Measurements from ENCODE around the gene ECSIT.

Gene ECSIT

GRCh38 chr19:11550265-11550664 is 21.3 kb upstream of the ECSIT start:
- DNase-seq (ENCODE audit: low read depth, low spot score) = no peak

GRCh38 chr19:11549386-11549953 is 20.5 kb upstream of the ECSIT start:
- DNase-seq (ENCODE audit: low read depth, low spot score) = no peak

GRCh38 chr19:11547929-11548700 is 19.2 kb upstream of the ECSIT start:
- DNase-seq (ENCODE audit: low read depth, low spot score) = no peak

GRCh38 chr19:11541238-11541637 is 12.3 kb upstream of the ECSIT start:
- DNase-seq (ENCODE audit: low read depth, low spot score) = no peak

GRCh38 chr19:11540645-11541044 is 11.7 kb upstream of the ECSIT start:
- DNase-seq (ENCODE audit: low read depth, low spot score) = no peak

GRCh38 chr19:11539495-11540365 is 10.8 kb upstream of the ECSIT start:
- DNase-seq (ENCODE audit: low read depth, low spot score) = no peak

GRCh38 chr19:11538232-11539036 is 9.5 kb upstream of the ECSIT start, which contains the start of gene CNN1:
TSS of gene CNN1 (plus strand) at chr19:11538851. CDS start at chr19:11538928, 77 bp downstream.
- DNase-seq (ENCODE audit: low read depth, low spot score) = no peak

- DNase-seq (ENCODE audit: low read depth, low spot score) = no peak
These were observed 7.1 kb upstream of the ECSIT start for GRCh38 chr19:11535792-11536595.

- no peak for DNase-seq (ENCODE audit: low read depth, low spot score)
These were observed 6.0 kb upstream of the ECSIT start for GRCh38 chr19:11534948-11535347.

- DNase-seq (ENCODE audit: low read depth, low spot score) = no peak
These were observed 5.6 kb upstream of the ECSIT start for GRCh38 chr19:11534538-11534937.

- DNase-seq (ENCODE audit: low read depth, low spot score) = peak; percentile 44
These were observed 1.5 kb upstream of the ECSIT start for GRCh38 chr19:11530432-11530831.

GRCh38 chr19:11519138-11519537 is 9.8 kb downstream of the ECSIT start:
- no peak for DNase-seq (ENCODE audit: low read depth, low spot score)

GRCh38 chr19:11513946-11514345 is 15.0 kb downstream of the ECSIT start:
- DNase-seq (ENCODE audit: low read depth, low spot score) = no peak

GRCh38 chr19:11510444-11510843 is 18.5 kb downstream of the ECSIT start:
- no peak for DNase-seq (ENCODE audit: low read depth, low spot score)

- DNase-seq (ENCODE audit: low read depth, low spot score) = no peak
These were observed 21.4 kb downstream of the ECSIT start for GRCh38 chr19:11507370-11508078.

GRCh38 chr19:11506967-11507366 is 22.0 kb downstream of the ECSIT start:
- no peak for DNase-seq (ENCODE audit: low read depth, low spot score)

GRCh38 chr19:11506101-11506555 is 22.8 kb downstream of the ECSIT start:
- no peak for DNase-seq (ENCODE audit: low read depth, low spot score)

- peak; percentile 67 for DNase-seq (ENCODE audit: low read depth, low spot score)
These were observed 23.3 kb downstream of the ECSIT start, which contains the start of gene ZNF653 for GRCh38 chr19:11505504-11506100. TSS of gene ZNF653 (minus strand) at chr19:11505839. CDS start at chr19:11505786, 53 bp downstream.

GRCh38 chr19:11505032-11505503 is 23.9 kb downstream of the ECSIT start:
- DNase-seq (ENCODE audit: low read depth, low spot score) = peak; percentile 68
